Mammary epithelial cell (primary cell): ENCODE results near the gene ATXN1.

ENCODE experiments used
- CTCF ChIP-seq, 2 donors: IDR thresholded peaks in 1 of 2; conservative IDR thresholded peaks in 1 of 2; 2 replicates each; pipeline ENCODE4 v1.5.1; 2011 to 2012; ENCODE audit warnings: inconsistent platforms in 2 of 2, low read length in 2 of 2, mild to moderate bottlenecking in 2 of 2, control low read depth in 1 of 2, low read depth in 1 of 2; ENCODE audit not compliant: insufficient read depth in 1 of 2; ENCODE audit errors: extremely low read depth in 1 of 2
- EZH2 ChIP-seq: IDR thresholded peaks from 2 replicates; pipeline ENCODE4 v1.6.1; 2012; ENCODE audit warnings: low read length, inconsistent platforms, borderline replicate concordance

- TF ChIP-seq CTCF (conservative IDR thresholded peaks at IDR 0.05 in 1 of 2, IDR thresholded peaks at IDR 0.05 in 1 of 2; ENCODE audit: extremely low read depth in 1 of 2, insufficient read depth in 1 of 2, low read depth in 1 of 2, low read length in 2 of 2) (no peak), EZH2 (no peak)
Measured at GRCh38 chr6:16773362-16773761, 12.1 kb upstream of the ATXN1 start.
